Thyroid gland (tissue), 4 donors: ENCODE measurements around the gene UTP18. TPM values are rescaled to one million over a fixed set of nuclear protein-coding genes. Genes with fewer than 3 reads are reported as not detected.

ENCODE experiments used
- DNase-seq, 2 donors: peaks; one replicate each; pipeline ENCODE4 v3.0.0-alpha.2; 2019
- H3K27ac ChIP-seq, 3 donors: fragments of 200-600 bp; sonication (generic); 1 replicate in 2 of 3; 2 replicates in 1 of 3; pipeline ENCODE4 v1.5.1; 2016 to 2019; ENCODE audit warnings: mild to moderate bottlenecking in 1 of 3, moderate library complexity in 1 of 3
- H3K27me3 ChIP-seq: fragments of 200-600 bp; sonication (generic); one replicate; pipeline ENCODE4 v1.5.1; 2019
- H3K36me3 ChIP-seq, 2 donors: fragments of 200-600 bp; sonication (generic); one replicate each; pipeline ENCODE4 v1.5.1; 2016 to 2019
- H3K4me1 ChIP-seq, 2 donors: fragments of 200-600 bp; sonication (generic); one replicate each; pipeline ENCODE4 v1.5.1; 2017 to 2019
- H3K4me3 ChIP-seq, 3 donors: fragments of 200-600 bp; sonication (generic); replicated peaks in 1 of 3; 1 replicate in 2 of 3; 2 replicates in 1 of 3; pipeline ENCODE4 v1.5.1; 2016; ENCODE audit warnings: mild to moderate bottlenecking in 1 of 3
- H3K9me3 ChIP-seq: fragments of 200-600 bp; sonication (generic); one replicate; pipeline ENCODE4 v1.5.1; 2017
- CTCF ChIP-seq, 6 experiments: fragments of 200-600 bp in 3 of 6; fragments of 450-650 bp in 3 of 6; sonication (generic) in 3 of 6; IDR thresholded peaks; one replicate each; pipeline ENCODE4 v1.5.1; 2016 to 2019; ENCODE audit warnings: antibody characterized with exemption in 6 of 6, mild to moderate bottlenecking in 2 of 6, inconsistent platforms in 1 of 6, moderate library complexity in 1 of 6
- POLR2A ChIP-seq, 2 donors: fragments of 450-650 bp; IDR thresholded peaks; one replicate each; pipeline ENCODE4 v1.6.1; 2017; ENCODE audit warnings: antibody characterized with exemption in 2 of 2, mild to moderate bottlenecking in 2 of 2, moderate library complexity in 1 of 2
- WGBS, 2 donors: methylation state at CpG; one replicate each; pipeline ENCODE4 v1.1.5; 2017; 5-methylcytosine and 5-hydroxymethylcytosine counted together
- intact Hi-C: fragments of 100-400 bp; cut with DNase I; formaldehyde crosslinking; loops from one replicate; pipeline ENCODE4 v1.15.1; 2023
- total RNA-seq, 4 donors: library from RNA; depleted of rRNA; stranded (reverse); fragments of >200 nt; gene quantifications; one replicate each; pipeline ENCODE4 v1.2.3, GENCODE V29; 2016

Gene UTP18
- total RNA-seq, 4 donors from 2014 or later: 35.6 to 43.5 (median 38.6) TPM

GRCh38 chr17:51231999-51232398, 28.3 kb upstream of the UTP18 start:
- Histone ChIP-seq H3K4me3 (no peak overlapping the region), H3K9me3 (no peaks in the 10 kb centered on the region), H3K36me3 (no peaks in the 10 kb centered on the region), H3K4me1 (no peaks in the 10 kb centered on the region), H3K27me3 (no peaks in the 10 kb centered on the region), H3K27ac (no peak overlapping the region)
- TF ChIP-seq CTCF (IDR thresholded peaks at IDR 0.05): no peak
- no peak for TF ChIP-seq POLR2A (IDR thresholded peaks at IDR 0.05)
- DNase-seq: no peak
- intact Hi-C loops: no loop called here
- 83 to 95% methylated on average over 4 of the region's 4 CpGs for WGBS, 2 donors

GRCh38 chr17:51234162-51234561, 26.2 kb upstream of the UTP18 start:
- no peaks in the 10 kb centered on the region for H3K36me3 ChIP-seq
- no peaks in the 10 kb centered on the region for H3K27me3 ChIP-seq
- H3K9me3 ChIP-seq: no peaks in the 10 kb centered on the region
- no peak for DNase-seq
- no peak overlapping the region for H3K4me3 ChIP-seq
- H3K27ac ChIP-seq: no peak overlapping the region
- H3K4me1 ChIP-seq: peaks cover 0 to 4% of the 10 kb centered on the region in 2 donors
- WGBS, 2 donors: 84 to 92% methylated on average over 6 of the region's 6 CpGs
- intact Hi-C loops: no loop called here
- TF ChIP-seq CTCF (IDR thresholded peaks at IDR 0.05) (no peak), POLR2A (IDR thresholded peaks at IDR 0.05) (no peak)

- Histone ChIP-seq H3K4me3 (no peak overlapping the region), H3K4me1 (peaks cover 0 to 4% of the 10 kb centered on the region in 2 donors)
Observed at GRCh38 chr17:51238255-51238887, 22.0 kb upstream of the UTP18 start.

GRCh38 chr17:51240275-51240674, 20.1 kb upstream of the UTP18 start:
- no peak overlapping the region for H3K27ac ChIP-seq
- TF ChIP-seq CTCF (IDR thresholded peaks at IDR 0.05) (no peak), POLR2A (IDR thresholded peaks at IDR 0.05) (no peak)
- peaks cover 0 to 4% of the 10 kb centered on the region in 2 donors for H3K4me1 ChIP-seq
- no peak for DNase-seq
- no peak overlapping the region for H3K4me3 ChIP-seq
- no peaks in the 10 kb centered on the region for H3K36me3 ChIP-seq
- intact Hi-C loops: no loop called here
- 94 to 96% methylated on average over 2 of the region's 2 CpGs for WGBS, 2 donors
- no peaks in the 10 kb centered on the region for H3K27me3 ChIP-seq
- H3K9me3 ChIP-seq: no peaks in the 10 kb centered on the region

More at GRCh38 chr17:51238255-51238887, 22.0 kb upstream of the UTP18 start:
- Histone ChIP-seq H3K36me3 (no peaks in the 10 kb centered on the region), H3K27ac (no peak overlapping the region), H3K9me3 (no peaks in the 10 kb centered on the region), H3K27me3 (no peaks in the 10 kb centered on the region)
- WGBS, 2 donors: 88 to 91% methylated on average over 6 of the region's 6 CpGs
- intact Hi-C loops: no loop called here
- TF ChIP-seq CTCF (IDR thresholded peaks at IDR 0.05) (no peak), POLR2A (IDR thresholded peaks at IDR 0.05) (no peak)
- no peak for DNase-seq

- DNase-seq: no peak
- H3K9me3 ChIP-seq: no peaks in the 10 kb centered on the region
- H3K27me3 ChIP-seq: no peaks in the 10 kb centered on the region
- no peaks in the 10 kb centered on the region for H3K4me1 ChIP-seq
- WGBS, 2 donors: 80 to 83% methylated on average over 4 of the region's 4 CpGs
- TF ChIP-seq CTCF (IDR thresholded peaks at IDR 0.05): no peak
- TF ChIP-seq POLR2A (IDR thresholded peaks at IDR 0.05): no peak
- H3K4me3 ChIP-seq: no peak overlapping the region
- intact Hi-C loops: no loop called here
- no peaks in the 10 kb centered on the region for H3K36me3 ChIP-seq
- H3K27ac ChIP-seq: no peak overlapping the region
Observed at GRCh38 chr17:51244041-51244440, 16.3 kb upstream of the UTP18 start.
